ENCODE data around the gene MMADHC.

GRCh38 chr2:149556452-149556851, 31.1 kb downstream of the MMADHC start:
- TF ChIP-seq RAD21 (conservative IDR thresholded peaks at IDR 0.05 in 1 of 2, IDR thresholded peaks at IDR 0.05 in 1 of 2), result no peak
- no peak for TF ChIP-seq POLR2A (IDR thresholded peaks at IDR 0.05; ENCODE audit: low read length)
- TF ChIP-seq PHF8 (IDR thresholded peaks at IDR 0.05; ENCODE audit: borderline replicate concordance, low read depth), result no peak
- no peak for TF ChIP-seq MYC (IDR thresholded peaks at IDR 0.05; ENCODE audit: borderline replicate concordance, low read length)
- no peak for TF ChIP-seq FOSL2 (IDR thresholded peaks at IDR 0.05)
- no peak for TF ChIP-seq FOSL2 (CRISPR knock-in tag; IDR thresholded peaks at IDR 0.05)
